Pancreas (tissue), 10 donors: ENCODE measurements around the gene ZNF638. TPM values are rescaled to one million over a fixed set of nuclear protein-coding genes. Genes with fewer than 3 reads are reported as not detected.

ENCODE experiments used
- ATAC-seq, 4 donors: fragments of 200-7000 bp; cut with Tn5 transposase; one replicate each; pipeline versions ENCODE4 v1.8.0 to v1.9.1; 2020; ENCODE audit warnings: mild to moderate bottlenecking in 4 of 4, moderate library complexity in 4 of 4
- DNase-seq, 6 donors: peaks; one replicate each; pipeline ENCODE4 v3.0.0-alpha.2; 2020
- FAIRE-seq: peaks from 2 replicates; lab custom pipeline; 2012; peaks lifted over from hg19 to GRCh38; lab: Jason Lieb, UNC
- H3K27ac ChIP-seq, 4 donors: fragments of 200-600 bp; sonication (generic); 1 replicate in 3 of 4; 2 replicates in 1 of 4; pipeline versions ENCODE4 v1.5.0 to v1.8.0; 2020
- H3K27me3 ChIP-seq, 4 donors: fragments of 200-600 bp; one replicate each; pipeline ENCODE4 v1.8.0; 2021
- H3K36me3 ChIP-seq, 3 donors: fragments of 200-600 bp; sonication (generic) in 1 of 3; one replicate each; pipeline versions ENCODE4 v1.5.0 to v1.8.0; 2020 to 2021
- H3K4me1 ChIP-seq, 3 donors: fragments of 200-600 bp; one replicate each; pipeline ENCODE4 v1.8.0; 2021
- H3K4me3 ChIP-seq, 4 donors: fragments of 200-600 bp; sonication (generic) in 2 of 4; one replicate each; pipeline versions ENCODE4 v1.5.0 to v1.8.0; 2020 to 2021
- H3K9me3 ChIP-seq, 4 donors: fragments of 200-600 bp; one replicate each; pipeline ENCODE4 v1.8.0; 2021
- WGBS, 2 donors: extraction: QIAGEN DNeasy Blood & Tissue Kit; methylation state at CpG; one replicate each; pipeline ENCODE4 v1.1.7; 2013; 5-methylcytosine and 5-hydroxymethylcytosine counted together
- intact Hi-C, 3 donors: fragments of 100-400 bp; cut with DNase I; formaldehyde crosslinking; loops; one replicate each; pipeline versions ENCODE4 v1.11.1 to v1.14.2; 2022
- polyA plus RNA-seq, 2 donors: library from polyadenylated mRNA; stranded (reverse); fragments of 200-250 nt; gene quantifications; one replicate each; pipeline ENCODE4 v1.2.3, GENCODE V29; 2013
- total RNA-seq, 6 donors: library from RNA; stranded (reverse); fragmentation: NEBNext Ultra II Directional in 4 of 6; extraction: Animal tissue kit (Norgen Biotek cat#: 25700) in 4 of 6; gene quantifications; one replicate each; pipeline versions ENCODE4 v1.2.1 to v1.2.4, GENCODE V29; 2021 to 2023
- TF ChIP-seq, protein P1 (sequence below), 4 donors: fragments of 200-600 bp; sonication (generic) in 3 of 4; IDR thresholded peaks; one replicate each; pipeline versions ENCODE4 v1.5.0 to v1.8.0; 2021; ENCODE audit warnings: antibody characterized with exemption in 4 of 4
- donor health status: healthy with polysubstance abuse.
- donor health status: DM: no; HTN: no; CAD: no; lungs with moderate emphysema.
- donor health status: DM: no; HTN: no; CAD: no.
- donor health status: control.
- donor health status: control.
- donor health status: Bipolar disorder and iron deficiency.
- donor health status: DM: yes; HTN: yes; CAD: no.
- donor health status: DM: no; HTN: no; CAD: no.
- donor health status: DM: no; HTN: no; CAD: no.
- donor health status: DM: yes; HTN: yes; CAD: no.

ZNF638 gene
- total and polyA plus RNA-seq, 8 donors: 35.4 to 117 (median 52.7) TPM

DNA sequence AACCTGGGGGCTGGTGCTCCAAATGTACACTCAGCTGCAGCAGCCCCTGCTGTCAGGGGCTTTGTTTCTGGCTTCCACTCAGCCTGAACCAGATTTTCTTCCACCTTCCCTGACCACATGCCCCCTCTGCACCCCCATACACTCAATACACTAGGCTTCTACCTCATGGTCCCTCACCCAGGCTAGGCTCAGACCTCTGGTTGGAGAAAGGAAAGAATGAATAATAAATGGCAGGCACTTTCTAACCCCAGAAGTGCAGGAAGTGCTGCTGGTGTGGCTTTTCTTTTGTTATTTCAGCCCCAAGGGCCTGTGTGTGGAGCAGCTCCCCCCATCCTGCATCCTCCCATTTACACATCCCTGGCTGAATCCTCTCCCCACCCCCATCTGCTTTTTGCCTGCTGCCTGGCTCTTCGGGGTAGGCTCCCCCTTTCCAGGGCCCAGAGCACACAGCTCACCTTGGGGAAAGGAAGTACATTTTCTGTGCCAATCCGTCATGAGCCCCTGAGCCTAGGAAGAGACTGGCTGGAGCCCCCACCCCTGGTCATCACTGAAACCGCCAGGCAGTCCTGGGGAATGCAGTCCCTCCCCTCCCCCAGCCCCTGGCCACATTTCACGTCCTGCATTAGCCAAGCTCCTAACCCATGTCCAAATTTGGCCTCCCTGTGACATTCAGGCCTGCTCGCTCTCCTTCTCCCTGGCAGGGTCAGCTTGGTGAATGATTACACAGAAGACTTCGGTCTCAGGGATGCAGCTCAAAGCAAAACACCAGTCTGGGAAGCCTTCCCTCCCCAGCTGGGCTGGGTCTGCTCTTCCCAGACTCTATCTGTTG is 124.4 kb downstream of the ZNF638 start:
- H3K4me1 ChIP-seq: peaks cover 0 to 3% (median 0%) of the 10 kb centered on the region in 3 donors
- H3K4me3 ChIP-seq: no peak overlapping the region
- TF ChIP-seq, protein P1, sequence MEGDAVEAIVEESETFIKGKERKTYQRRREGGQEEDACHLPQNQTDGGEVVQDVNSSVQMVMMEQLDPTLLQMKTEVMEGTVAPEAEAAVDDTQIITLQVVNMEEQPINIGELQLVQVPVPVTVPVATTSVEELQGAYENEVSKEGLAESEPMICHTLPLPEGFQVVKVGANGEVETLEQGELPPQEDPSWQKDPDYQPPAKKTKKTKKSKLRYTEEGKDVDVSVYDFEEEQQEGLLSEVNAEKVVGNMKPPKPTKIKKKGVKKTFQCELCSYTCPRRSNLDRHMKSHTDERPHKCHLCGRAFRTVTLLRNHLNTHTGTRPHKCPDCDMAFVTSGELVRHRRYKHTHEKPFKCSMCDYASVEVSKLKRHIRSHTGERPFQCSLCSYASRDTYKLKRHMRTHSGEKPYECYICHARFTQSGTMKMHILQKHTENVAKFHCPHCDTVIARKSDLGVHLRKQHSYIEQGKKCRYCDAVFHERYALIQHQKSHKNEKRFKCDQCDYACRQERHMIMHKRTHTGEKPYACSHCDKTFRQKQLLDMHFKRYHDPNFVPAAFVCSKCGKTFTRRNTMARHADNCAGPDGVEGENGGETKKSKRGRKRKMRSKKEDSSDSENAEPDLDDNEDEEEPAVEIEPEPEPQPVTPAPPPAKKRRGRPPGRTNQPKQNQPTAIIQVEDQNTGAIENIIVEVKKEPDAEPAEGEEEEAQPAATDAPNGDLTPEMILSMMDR (IDR thresholded peaks at IDR 0.05): no peak
- ATAC-seq (no peak), DNase-seq (no peak), FAIRE-seq (no peak)
- no peaks in the 10 kb centered on the region for H3K9me3 ChIP-seq
- no peak overlapping the region for H3K27ac ChIP-seq
- WGBS, 2 donors: 50 to 51% methylated on average over 6 of the region's 6 CpGs
- no peaks in the 10 kb centered on the region for H3K27me3 ChIP-seq
- no peaks in the 10 kb centered on the region for H3K36me3 ChIP-seq
- intact Hi-C loops: no loop called here

DNA sequence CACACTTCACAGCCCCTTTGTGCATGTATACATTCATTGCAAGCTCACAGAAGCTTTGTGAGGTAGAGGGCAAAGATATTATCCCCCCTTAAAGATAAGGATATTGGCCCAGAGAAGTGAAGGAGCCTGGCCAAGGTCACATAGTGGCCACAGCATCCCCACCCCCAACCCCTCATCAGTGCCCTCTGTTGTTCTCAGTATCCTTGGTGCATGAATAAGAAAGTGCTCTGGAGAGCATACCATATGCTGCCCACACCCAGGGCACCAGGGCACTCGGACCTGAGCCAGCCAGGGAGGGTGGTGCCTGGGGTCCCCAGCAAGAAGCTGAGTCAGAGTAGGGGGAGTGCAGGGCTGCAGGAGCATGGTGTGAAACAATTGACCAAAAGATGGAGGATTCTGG is 125.0 kb downstream of the ZNF638 start:
- FAIRE-seq: no peak
- intact Hi-C loops: no loop called here
- WGBS, 2 donors: 70 to 89% methylated on average over 1 of the region's 1 CpG
- H3K36me3 ChIP-seq: no peaks in the 10 kb centered on the region
- no peak for ATAC-seq
- no peak overlapping the region for H3K4me3 ChIP-seq
- DNase-seq: no peak
- no peaks in the 10 kb centered on the region for H3K27me3 ChIP-seq
- TF ChIP-seq, protein P1 (IDR thresholded peaks at IDR 0.05): no peak
- H3K9me3 ChIP-seq: no peaks in the 10 kb centered on the region
- H3K27ac ChIP-seq: no peak overlapping the region
- peaks cover 0 to 3% (median 0%) of the 10 kb centered on the region in 3 donors for H3K4me1 ChIP-seq

DNA sequence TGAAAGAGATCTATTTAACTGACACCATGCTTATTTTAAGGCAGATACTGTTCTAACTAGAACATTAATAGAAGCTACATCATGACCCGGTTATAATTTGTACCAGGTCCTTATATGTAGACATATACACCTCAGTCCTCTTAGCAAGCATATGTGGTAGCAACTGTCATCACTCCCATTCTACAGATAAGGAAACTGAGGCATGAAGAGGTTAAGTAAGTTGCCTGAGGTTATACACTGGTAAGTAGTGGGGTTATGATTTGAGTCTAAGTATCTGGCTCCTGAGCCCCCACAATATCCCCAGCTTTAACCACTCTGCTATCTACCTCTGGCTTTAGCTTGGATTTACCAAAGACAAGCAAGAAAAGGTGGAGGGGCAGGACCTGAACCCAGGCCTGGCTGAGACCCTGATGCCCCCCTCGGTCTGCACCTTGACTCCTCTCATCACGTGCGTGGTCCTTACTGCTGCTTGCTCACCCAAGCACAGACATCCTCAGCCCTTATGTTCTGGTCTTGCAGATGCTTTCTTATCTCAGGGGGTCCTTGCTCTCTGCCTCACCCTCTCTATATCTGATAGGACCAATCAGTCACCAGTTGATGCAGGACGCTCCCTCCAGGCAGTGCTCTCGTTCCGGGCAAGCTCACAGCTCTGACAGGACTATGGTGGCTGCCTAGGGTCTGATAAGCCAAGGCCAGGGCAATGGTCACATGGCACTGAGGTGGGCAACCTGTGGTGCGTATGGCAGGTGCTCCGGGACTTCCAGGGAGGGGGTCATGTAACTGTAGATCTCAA is 125.7 kb downstream of the ZNF638 start:
- H3K27ac ChIP-seq: no peak overlapping the region
- H3K4me1 ChIP-seq: peaks cover 0 to 3% (median 0%) of the 10 kb centered on the region in 3 donors
- WGBS, 2 donors: 85 to 90% methylated on average over 9 of the region's 9 CpGs
- no peaks in the 10 kb centered on the region for H3K27me3 ChIP-seq
- no peaks in the 10 kb centered on the region for H3K9me3 ChIP-seq
- TF ChIP-seq, protein P1 (IDR thresholded peaks at IDR 0.05): no peak
- H3K36me3 ChIP-seq: no peaks in the 10 kb centered on the region
- FAIRE-seq (no peak), ATAC-seq (no peak), DNase-seq (no peak)
- H3K4me3 ChIP-seq: no peak overlapping the region
- intact Hi-C loops: no loop called here

DNA sequence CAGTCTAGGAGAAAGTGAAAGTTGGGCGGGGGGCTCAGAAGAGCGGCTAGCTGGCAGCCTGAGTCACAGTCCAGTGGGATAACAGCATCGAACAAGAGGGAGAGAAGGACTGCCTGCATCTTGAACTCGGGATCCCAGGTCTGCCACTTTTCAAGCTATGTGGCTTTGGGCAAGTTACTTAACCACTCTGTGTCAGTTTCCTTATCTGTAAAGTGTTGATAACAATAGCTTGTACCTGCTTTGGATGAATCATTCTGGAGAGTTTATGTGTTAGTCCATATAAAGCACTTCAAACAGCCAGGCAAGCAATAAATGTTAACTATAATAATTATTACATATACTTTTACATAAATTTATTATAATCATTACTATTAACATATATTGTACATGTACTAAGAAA is 126.3 kb downstream of the ZNF638 start:
- no peak for ATAC-seq
- H3K4me1 ChIP-seq: peaks cover 0 to 3% (median 0%) of the 10 kb centered on the region in 3 donors
- H3K9me3 ChIP-seq: no peaks in the 10 kb centered on the region
- H3K27me3 ChIP-seq: no peaks in the 10 kb centered on the region
- DNase-seq: no peak
- WGBS, 2 donors: 73 to 85% methylated on average over 4 of the region's 4 CpGs
- intact Hi-C loops: no loop called here
- no peak overlapping the region for H3K4me3 ChIP-seq
- H3K36me3 ChIP-seq: no peaks in the 10 kb centered on the region
- no peak overlapping the region for H3K27ac ChIP-seq
- TF ChIP-seq, protein P1 (IDR thresholded peaks at IDR 0.05): no peak
- FAIRE-seq: no peak
